ENCODE results near the gene PAN3. TPM values are rescaled to one million over a fixed set of nuclear protein-coding genes. Genes with fewer than 3 reads are reported as not detected.

Gene PAN3
- total and polyA plus RNA-seq, 2 experiments from 2014 or later: 7.8 to 25.1 TPM

DNA sequence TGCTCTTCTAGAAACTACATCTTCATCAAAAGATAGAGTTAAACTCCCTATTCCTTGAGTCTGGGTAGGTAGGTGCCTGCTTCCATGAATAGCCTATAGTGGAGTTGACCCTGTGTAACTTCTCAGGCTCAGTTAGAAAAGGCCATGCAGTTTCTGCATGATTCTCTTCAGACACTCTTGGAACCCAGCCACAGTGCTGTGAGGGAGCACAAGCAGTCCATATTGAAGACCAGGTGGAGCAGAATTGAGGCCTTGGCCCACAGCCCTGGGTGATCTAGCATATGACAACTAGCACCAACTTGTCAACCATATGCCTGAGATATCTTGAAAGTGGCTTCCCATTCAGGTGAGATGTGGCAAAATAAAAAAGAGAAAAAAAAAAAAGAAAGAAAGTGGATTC lies 10.3 kb upstream of the PAN3 start:
- Histone ChIP-seq H3K9me3 (ENCODE audit: low read depth) (no peaks in the 10 kb centered on the region), H3K36me3 (no peaks in the 10 kb centered on the region), H3K27ac (no peak overlapping the region), H3K4me1 (ENCODE audit: low read depth) (no peaks in the 10 kb centered on the region), H3K4me3 (no peak overlapping the region), H3K27me3 (no peaks in the 10 kb centered on the region)
- DNase-seq (ENCODE audit: low read depth in 1 of 2, low spot score in 1 of 2): no peak
- TF ChIP-seq, protein P1, sequence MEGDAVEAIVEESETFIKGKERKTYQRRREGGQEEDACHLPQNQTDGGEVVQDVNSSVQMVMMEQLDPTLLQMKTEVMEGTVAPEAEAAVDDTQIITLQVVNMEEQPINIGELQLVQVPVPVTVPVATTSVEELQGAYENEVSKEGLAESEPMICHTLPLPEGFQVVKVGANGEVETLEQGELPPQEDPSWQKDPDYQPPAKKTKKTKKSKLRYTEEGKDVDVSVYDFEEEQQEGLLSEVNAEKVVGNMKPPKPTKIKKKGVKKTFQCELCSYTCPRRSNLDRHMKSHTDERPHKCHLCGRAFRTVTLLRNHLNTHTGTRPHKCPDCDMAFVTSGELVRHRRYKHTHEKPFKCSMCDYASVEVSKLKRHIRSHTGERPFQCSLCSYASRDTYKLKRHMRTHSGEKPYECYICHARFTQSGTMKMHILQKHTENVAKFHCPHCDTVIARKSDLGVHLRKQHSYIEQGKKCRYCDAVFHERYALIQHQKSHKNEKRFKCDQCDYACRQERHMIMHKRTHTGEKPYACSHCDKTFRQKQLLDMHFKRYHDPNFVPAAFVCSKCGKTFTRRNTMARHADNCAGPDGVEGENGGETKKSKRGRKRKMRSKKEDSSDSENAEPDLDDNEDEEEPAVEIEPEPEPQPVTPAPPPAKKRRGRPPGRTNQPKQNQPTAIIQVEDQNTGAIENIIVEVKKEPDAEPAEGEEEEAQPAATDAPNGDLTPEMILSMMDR (IDR thresholded peaks at IDR 0.05; ENCODE audit: low read depth, low read length): no peak

DNA sequence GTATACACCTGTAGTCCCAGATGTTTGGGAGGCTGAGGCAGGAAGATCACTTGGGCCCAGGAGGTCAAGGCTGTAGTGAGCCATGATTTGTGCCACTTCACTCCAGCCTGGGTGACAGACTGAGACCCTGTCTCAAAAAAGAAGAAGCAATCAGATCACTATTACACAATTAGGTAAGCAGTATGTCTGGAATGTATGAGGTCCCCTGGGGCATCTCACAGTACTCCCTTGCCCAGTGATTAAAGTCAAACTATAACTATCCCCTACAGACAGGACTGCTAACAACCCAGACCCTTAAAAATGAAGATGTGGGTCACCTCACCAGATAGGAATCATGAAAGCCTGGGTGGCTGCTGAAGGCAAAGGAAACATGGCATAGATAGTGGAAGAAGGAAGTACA lies 9.4 kb upstream of the PAN3 start:
- DNase-seq (ENCODE audit: low read depth in 1 of 2, low spot score in 1 of 2): no peak
- no peak overlapping the region for H3K4me3 ChIP-seq
- no peaks in the 10 kb centered on the region for H3K36me3 ChIP-seq
- no peaks in the 10 kb centered on the region for H3K27me3 ChIP-seq
- TF ChIP-seq, protein P1 (IDR thresholded peaks at IDR 0.05; ENCODE audit: low read depth, low read length): no peak
- H3K27ac ChIP-seq: no peak overlapping the region
- H3K4me1 ChIP-seq (ENCODE audit: low read depth): no peaks in the 10 kb centered on the region
- H3K9me3 ChIP-seq (ENCODE audit: low read depth): no peaks in the 10 kb centered on the region

DNA sequence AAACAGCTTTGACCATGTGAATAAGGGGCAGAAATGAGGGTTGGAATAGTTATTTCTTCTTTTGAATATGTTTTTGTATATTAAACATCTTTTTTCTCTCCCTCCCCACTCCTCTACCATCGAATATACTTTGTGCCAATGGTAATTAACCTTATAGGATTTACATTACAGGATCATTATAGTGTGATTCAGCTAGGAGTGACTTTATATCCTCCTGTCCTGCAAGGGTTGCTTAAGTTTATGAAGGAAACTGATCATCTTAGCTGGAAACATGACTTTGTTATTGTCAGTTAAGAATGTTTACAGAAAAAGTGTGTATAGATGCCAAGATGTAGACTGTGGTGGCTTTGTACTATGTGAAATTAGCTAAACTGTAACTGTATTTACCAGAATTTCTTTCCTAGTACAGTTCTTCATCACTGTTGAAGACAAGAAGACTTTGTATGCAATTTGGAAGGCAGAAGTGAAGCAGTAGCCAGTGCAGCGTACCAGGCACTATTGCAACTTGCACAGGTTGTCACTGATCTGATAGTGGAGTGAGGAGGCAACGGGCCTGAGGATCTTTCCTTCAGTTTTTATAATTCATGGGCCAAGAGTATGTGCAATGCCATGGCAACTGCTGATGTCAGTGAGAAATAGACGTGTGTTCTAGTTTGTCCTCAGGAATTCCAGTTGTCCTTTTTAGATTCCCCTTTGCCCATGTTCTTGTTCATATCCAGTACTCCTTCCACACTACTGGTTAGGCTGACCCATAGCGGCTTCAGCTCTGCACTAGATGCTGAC lies 8.2 kb upstream of the PAN3 start:
- Histone ChIP-seq H3K27me3 (no peaks in the 10 kb centered on the region), H3K4me3 (no peak overlapping the region), H3K9me3 (ENCODE audit: low read depth) (no peaks in the 10 kb centered on the region), H3K36me3 (no peaks in the 10 kb centered on the region), H3K4me1 (ENCODE audit: low read depth) (no peaks in the 10 kb centered on the region), H3K27ac (no peak overlapping the region)
- DNase-seq (ENCODE audit: low read depth in 1 of 2, low spot score in 1 of 2): peak in 1 of 2 donors; percentile 33
- TF ChIP-seq, protein P1 (IDR thresholded peaks at IDR 0.05; ENCODE audit: low read depth, low read length): no peak

DNA sequence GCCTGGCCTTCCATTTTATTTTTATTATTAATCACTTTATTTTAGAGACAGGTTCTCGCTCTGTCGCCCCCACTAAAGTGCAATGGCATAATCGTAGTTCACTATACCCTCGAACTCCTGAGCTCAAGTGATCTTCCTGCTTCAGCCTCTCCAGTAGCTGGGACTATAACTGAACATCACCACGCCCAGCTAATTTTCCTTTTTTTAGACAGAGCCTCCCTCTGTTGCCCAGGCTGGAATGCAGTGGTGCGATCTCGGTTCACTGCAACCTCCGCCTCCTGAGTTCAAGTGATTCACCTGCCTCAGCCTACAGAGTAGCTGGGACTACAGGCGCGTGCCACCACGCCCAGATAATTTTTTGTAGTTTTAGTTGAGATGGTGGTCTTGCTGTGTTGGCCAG lies 6.7 kb upstream of the PAN3 start:
- DNase-seq (ENCODE audit: low read depth in 1 of 2, low spot score in 1 of 2): no peak
- H3K36me3 ChIP-seq: no peaks in the 10 kb centered on the region

DNA sequence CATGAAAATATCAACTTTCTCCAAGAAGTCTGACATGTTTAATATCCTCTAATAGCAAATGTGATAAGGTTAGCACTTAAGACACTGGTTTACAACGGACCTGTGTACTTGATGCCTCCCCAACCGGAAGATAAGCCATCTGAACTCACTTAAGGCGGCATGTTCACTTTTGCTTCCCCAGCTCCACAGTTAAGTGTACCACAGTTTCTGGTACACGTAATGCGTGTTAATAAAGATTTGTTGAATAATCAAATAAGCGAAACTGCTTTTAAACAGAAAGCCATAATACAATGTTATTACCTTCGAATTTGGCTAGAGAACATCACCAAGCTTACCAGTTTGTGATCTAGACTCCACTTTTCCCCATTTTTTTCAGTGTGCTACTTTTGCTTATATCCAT lies 1.4 kb upstream of the PAN3 start:
- Histone ChIP-seq H3K27ac (no peak overlapping the region), H3K4me3 (peak overlapping the region; percentile 98), H3K36me3 (no peaks in the 10 kb centered on the region), H3K9me3 (ENCODE audit: low read depth) (no peaks in the 10 kb centered on the region), H3K27me3 (no peaks in the 10 kb centered on the region), H3K4me1 (ENCODE audit: low read depth) (no peaks in the 10 kb centered on the region)
- TF ChIP-seq, protein P1 (IDR thresholded peaks at IDR 0.05; ENCODE audit: low read depth, low read length): no peak
- DNase-seq (ENCODE audit: low read depth in 1 of 2, low spot score in 1 of 2): no peak

More for the DNA sequence above, 6.7 kb upstream of the PAN3 start:
- H3K27ac ChIP-seq: no peak overlapping the region
- H3K4me3 ChIP-seq: no peak overlapping the region
- H3K9me3 ChIP-seq (ENCODE audit: low read depth): no peaks in the 10 kb centered on the region
- TF ChIP-seq, protein P1 (IDR thresholded peaks at IDR 0.05; ENCODE audit: low read depth, low read length): no peak
- H3K4me1 ChIP-seq (ENCODE audit: low read depth): no peaks in the 10 kb centered on the region
- H3K27me3 ChIP-seq: no peaks in the 10 kb centered on the region

Measured in cardiac muscle cell (in vitro differentiated cells and primary cell).